HepG2 (cell line): ENCODE results near the gene BCAS4. TPM values are rescaled to one million over a fixed set of nuclear protein-coding genes. Genes with fewer than 3 reads are reported as not detected.

Source experiments
- ATAC-seq: fragments of 200-7000 bp; cut with Tn5 transposase; 3 replicates; pipeline ENCODE4 v1.9.1; 2020; ENCODE audit warnings: mild to moderate bottlenecking, moderate library complexity
- BruUV-seq: library from RNA; stranded (reverse); fragments of 400-500 nt; replicated peaks from 2 replicates; lab custom pipeline; 2021; lab: Mats Ljungman, UMichigan
- CTCF ChIA-PET: fragments of 300-600 bp; formaldehyde crosslinking; extraction: SDS; loops from one replicate; lab custom pipeline; 2021; ENCODE audit warnings: low total read pairs, inconsistent platforms, low intra/inter-chr PET ratio; lab: Yijun Ruan, JAX
- POLR2A ChIA-PET: fragments of 350-600 bp; sonication (Branson Sonifier 250); formaldehyde crosslinking; loops from one replicate; lab custom pipeline; 2020; ENCODE audit warnings: antibody characterized with exemption, inconsistent platforms; lab: Yijun Ruan, JAX
- DNase-seq: peaks from one replicate; pipeline ENCODE4 v3.0.0-alpha.2; 2015; ENCODE audit warnings: low spot score
- FAIRE-seq: peaks from 3 replicates; lab custom pipeline; 2011; peaks lifted over from hg19 to GRCh38; lab: Jason Lieb, UNC
- H2AFZ ChIP-seq: one replicate; pipeline ENCODE4 v1.6.1; 2011; ENCODE audit warnings: low read length, inconsistent platforms
- H3K27ac ChIP-seq: fragments of 300-600 bp; 3 replicates; pipeline ENCODE4 v1.8.0; 2011; ENCODE audit warnings: mixed run types, mild to moderate bottlenecking, mixed read lengths, low read length, inconsistent platforms; ENCODE audit not compliant: insufficient read depth; ENCODE audit errors: extremely low read length
- H3K27me3 ChIP-seq, 2 experiments: fragments of 200-600 bp in 1 of 2; 2 replicates in 1 of 2; 3 replicates in 1 of 2; pipeline versions ENCODE4 v1.6.0 to v1.8.0; 2011; ENCODE audit warnings: low read length in 2 of 2, mild to moderate bottlenecking in 2 of 2, moderate library complexity in 2 of 2, inconsistent platforms in 1 of 2; ENCODE audit not compliant: insufficient read depth in 2 of 2, control insufficient read depth in 1 of 2
- H3K36me3 ChIP-seq, 2 experiments: fragments of 200-600 bp in 1 of 2; replicated peaks in 1 of 2; 2 replicates in 1 of 2; 3 replicates in 1 of 2; pipeline versions ENCODE4 v1.5.1 to v1.8.0; 2011; ENCODE audit warnings: low read length in 2 of 2, inconsistent platforms in 1 of 2; ENCODE audit not compliant: insufficient read depth in 2 of 2, control insufficient read depth in 1 of 2
- H3K4me1 ChIP-seq: 2 replicates; pipeline ENCODE4 v1.5.1; 2012; ENCODE audit warnings: low read length, inconsistent platforms; ENCODE audit not compliant: insufficient read depth
- H3K4me2 ChIP-seq: 2 replicates; pipeline ENCODE4 v1.6.0; 2011; ENCODE audit warnings: low read depth, low read length, inconsistent platforms
- H3K4me3 ChIP-seq, 3 experiments: fragments of 200-600 bp in 1 of 3; sonication (generic), shearing (Covaris generic) in 1 of 3; replicated peaks in 1 of 3; 2 replicates each; pipeline ENCODE4 v1.5.1; 2011 to 2016; ENCODE audit warnings: low read length in 3 of 3, inconsistent platforms in 2 of 3, low read depth in 2 of 3, mild to moderate bottlenecking in 2 of 3, control low read depth in 1 of 3, mixed read lengths in 1 of 3; ENCODE audit not compliant: insufficient read depth in 1 of 3
- H3K79me2 ChIP-seq: one replicate; pipeline ENCODE4 v1.6.1; 2011; ENCODE audit warnings: low read length, inconsistent platforms; ENCODE audit not compliant: insufficient read depth
- H3K9ac ChIP-seq: 2 replicates; pipeline ENCODE4 v1.6.0; 2011; ENCODE audit warnings: mild to moderate bottlenecking, low read depth, low read length, inconsistent platforms; ENCODE audit not compliant: insufficient read depth
- H3K9me3 ChIP-seq: 2 replicates; pipeline ENCODE4 v1.5.1; 2012; ENCODE audit warnings: mild to moderate bottlenecking, low read length
- H4K20me1 ChIP-seq: 2 replicates; pipeline ENCODE4 v1.6.0; 2011; ENCODE audit warnings: inconsistent platforms, mild to moderate bottlenecking, low read length, moderate library complexity; ENCODE audit not compliant: insufficient read depth
- ATF7 ChIP-seq, 2 experiments: fragments of 450-650 bp in 1 of 2; sonication (generic) in 1 of 2; formaldehyde crosslinking in 1 of 2; IDR thresholded peaks; 2 replicates each; pipeline versions ENCODE4 v1.4.0 to v1.6.1; 2016 to 2020; ENCODE audit warnings: antibody characterized with exemption in 1 of 2, mild to moderate bottlenecking in 1 of 2, missing genetic modification reagents in 1 of 2
- CREB1 ChIP-seq, 2 experiments: fragments of 450-650 bp in 1 of 2; IDR thresholded peaks; 2 replicates each; pipeline ENCODE4 v1.6.1; 2016 to 2017; ENCODE audit warnings: control low read depth in 1 of 2, mild to moderate bottlenecking in 1 of 2, missing compliant biosample characterization in 1 of 2, missing genetic modification characterization in 1 of 2
- GTF2F1 ChIP-seq: fragments of 150-350 bp; IDR thresholded peaks from 2 replicates; pipeline ENCODE4 v1.6.1; 2014; ENCODE audit warnings: low read length
- ZNF569 ChIP-seq: sonication (generic); formaldehyde crosslinking; IDR thresholded peaks from 2 replicates; pipeline ENCODE4 v1.5.0; 2020; ENCODE audit warnings: mild to moderate bottlenecking, missing genetic modification reagents, moderate library complexity, borderline replicate concordance
- WGBS: methylation state at CpG from one replicate; pipeline ENCODE4 v1.1.6; 2017; ENCODE audit warnings: low lambda C conversion rate; 5-methylcytosine and 5-hydroxymethylcytosine counted together
- in situ Hi-C: cut with HindIII; loops from 2 replicates; pipeline ENCODE4 v1.10.0; 2017; ENCODE audit warnings: low pct_unique_long_range_greater_than_20kb; ENCODE audit not compliant: extremely low pct_ligation_motif_present
- intact Hi-C: fragments of 100-400 bp; cut with micrococcal nuclease; formaldehyde crosslinking; loops from one replicate; pipeline ENCODE4 v1.10.0; 2022; ENCODE audit not compliant: unreplicated experiment
- polyA plus RNA-seq, 8 experiments: library from polyadenylated mRNA; depleted of rRNA in 3 of 8; stranded (reverse) in 7 of 8; unstranded in 1 of 8; fragments of >200 nt; fragmentation: Illumina TruSeq in 4 of 8; extraction: Trizol in 4 of 8; gene quantifications; 2 replicates each; pipeline versions ENCODE4 v1.2.1 to v1.2.3, GENCODE V29; 2011 to 2016; ENCODE audit warnings: low read depth in 4 of 8, missing spikeins in 1 of 8, mixed read lengths in 1 of 8; ENCODE audit not compliant: insufficient read depth in 1 of 8
- total RNA-seq, 5 experiments: library from RNA; depleted of rRNA; stranded (reverse); fragments of >200 nt; fragmentation: Illumina TruSeq; extraction: Trizol; gene quantifications; 2 replicates each; pipeline ENCODE4 v1.2.3, GENCODE V29; 2016; ENCODE audit warnings: low read depth in 1 of 5
- TF ChIP-seq, protein P1 (sequence below): sonication (generic); IDR thresholded peaks from 2 replicates; pipeline ENCODE4 v1.6.1; 2016; ENCODE audit warnings: low read depth, borderline replicate concordance
- TF ChIP-seq, protein P2 (sequence below): sonication (generic); formaldehyde crosslinking; IDR thresholded peaks from 2 replicates; pipeline ENCODE4 v1.9.0; 2021; ENCODE audit warnings: missing genetic modification reagents, borderline replicate concordance

The BCAS4 gene
- total and polyA plus RNA-seq, 2 of the 13 experiments (the other 11 are each of a cell fraction or from before 2014, with no cell fraction given) = 7.2 to 8.0 TPM

DNA sequence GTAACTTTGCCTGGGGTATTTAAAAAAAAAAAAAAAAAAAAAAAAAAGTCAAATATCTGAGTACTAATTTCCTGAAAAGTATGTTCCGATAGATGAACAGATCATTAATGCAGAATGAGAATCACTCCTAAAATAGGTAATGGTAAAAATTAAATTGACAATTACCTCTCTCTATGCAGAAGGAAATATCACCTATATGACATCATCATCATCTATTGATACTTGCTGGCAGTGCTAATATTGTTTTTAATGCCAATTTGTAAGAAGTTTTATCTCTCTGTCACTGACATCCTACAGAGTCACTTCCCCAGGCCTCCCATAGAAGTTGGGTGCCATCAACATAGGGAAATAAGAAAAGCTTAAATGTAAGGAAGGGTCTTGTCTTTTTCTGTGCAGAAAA lies 106.4 kb downstream of the BCAS4 start:
- intact Hi-C loops = no loop called here
- Histone ChIP-seq H3K36me3 (peaks cover 19 to 70% of the 10 kb centered on the region in 2 experiments), H3K9me3 (no peaks in the 10 kb centered on the region), H3K27ac (no peak overlapping the region), H3K9ac (no peak overlapping the region), H3K27me3 (no peaks in the 10 kb centered on the region), H3K4me1 (peaks cover 7% of the 10 kb centered on the region), H3K4me3 (no peak overlapping the region), H4K20me1 (peaks cover 20% of the 10 kb centered on the region), H2AFZ (no peak overlapping the region), H3K4me2 (no peak overlapping the region), H3K79me2 (peaks cover 36% of the 10 kb centered on the region)
- ATAC-seq (no peak), FAIRE-seq (no peak), DNase-seq (no peak)
- TF ChIP-seq ZNF569 (CRISPR knock-in tag) = no peak
- TF ChIP-seq, protein P1, sequence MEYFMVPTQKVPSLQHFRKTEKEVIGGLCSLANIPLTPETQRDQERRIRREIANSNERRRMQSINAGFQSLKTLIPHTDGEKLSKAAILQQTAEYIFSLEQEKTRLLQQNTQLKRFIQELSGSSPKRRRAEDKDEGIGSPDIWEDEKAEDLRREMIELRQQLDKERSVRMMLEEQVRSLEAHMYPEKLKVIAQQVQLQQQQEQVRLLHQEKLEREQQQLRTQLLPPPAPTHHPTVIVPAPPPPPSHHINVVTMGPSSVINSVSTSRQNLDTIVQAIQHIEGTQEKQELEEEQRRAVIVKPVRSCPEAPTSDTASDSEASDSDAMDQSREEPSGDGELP = no peak
- peak; percentile 61 for TF ChIP-seq CREB1 (IDR thresholded peaks at IDR 0.05)
- no peak for TF ChIP-seq CREB1 (CRISPR knock-in tag; IDR thresholded peaks at IDR 0.05)
- TF ChIP-seq ATF7 (IDR thresholded peaks at IDR 0.05) = peak; percentile 88
- no peak for TF ChIP-seq ATF7 (CRISPR knock-in tag; IDR thresholded peaks at IDR 0.05)
- TF ChIP-seq, protein P2, sequence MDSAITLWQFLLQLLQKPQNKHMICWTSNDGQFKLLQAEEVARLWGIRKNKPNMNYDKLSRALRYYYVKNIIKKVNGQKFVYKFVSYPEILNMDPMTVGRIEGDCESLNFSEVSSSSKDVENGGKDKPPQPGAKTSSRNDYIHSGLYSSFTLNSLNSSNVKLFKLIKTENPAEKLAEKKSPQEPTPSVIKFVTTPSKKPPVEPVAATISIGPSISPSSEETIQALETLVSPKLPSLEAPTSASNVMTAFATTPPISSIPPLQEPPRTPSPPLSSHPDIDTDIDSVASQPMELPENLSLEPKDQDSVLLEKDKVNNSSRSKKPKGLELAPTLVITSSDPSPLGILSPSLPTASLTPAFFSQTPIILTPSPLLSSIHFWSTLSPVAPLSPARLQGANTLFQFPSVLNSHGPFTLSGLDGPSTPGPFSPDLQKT = no peak
- TF ChIP-seq GTF2F1 = no peak
- ChIA-PET POLR2A (interaction anchor here (0.7 kb wide), 1 partner anchor 28 kb away, joined by 5 read pairs; no protein-coding TSS in a partner anchor), CTCF (no interaction called here)
- WGBS = 98% methylated on average over 1 of the region's 1 CpG
- BruUV-seq = no TSS peak
- in situ Hi-C loops = no loop called here
